NT2/D1 (cell line): Measurements from ENCODE around the gene CD79A.

Experiments
- SUZ12 ChIP-seq: IDR thresholded peaks from 2 replicates; pipeline ENCODE4 v1.6.1; 2011; ENCODE audit not compliant: insufficient read length, insufficient read depth; ENCODE audit errors: extremely low read depth
- ZNF274 ChIP-seq: IDR thresholded peaks from 2 replicates; pipeline ENCODE4 v1.6.1; 2011; ENCODE audit warnings: mild to moderate bottlenecking, low read depth, low read length

DNA sequence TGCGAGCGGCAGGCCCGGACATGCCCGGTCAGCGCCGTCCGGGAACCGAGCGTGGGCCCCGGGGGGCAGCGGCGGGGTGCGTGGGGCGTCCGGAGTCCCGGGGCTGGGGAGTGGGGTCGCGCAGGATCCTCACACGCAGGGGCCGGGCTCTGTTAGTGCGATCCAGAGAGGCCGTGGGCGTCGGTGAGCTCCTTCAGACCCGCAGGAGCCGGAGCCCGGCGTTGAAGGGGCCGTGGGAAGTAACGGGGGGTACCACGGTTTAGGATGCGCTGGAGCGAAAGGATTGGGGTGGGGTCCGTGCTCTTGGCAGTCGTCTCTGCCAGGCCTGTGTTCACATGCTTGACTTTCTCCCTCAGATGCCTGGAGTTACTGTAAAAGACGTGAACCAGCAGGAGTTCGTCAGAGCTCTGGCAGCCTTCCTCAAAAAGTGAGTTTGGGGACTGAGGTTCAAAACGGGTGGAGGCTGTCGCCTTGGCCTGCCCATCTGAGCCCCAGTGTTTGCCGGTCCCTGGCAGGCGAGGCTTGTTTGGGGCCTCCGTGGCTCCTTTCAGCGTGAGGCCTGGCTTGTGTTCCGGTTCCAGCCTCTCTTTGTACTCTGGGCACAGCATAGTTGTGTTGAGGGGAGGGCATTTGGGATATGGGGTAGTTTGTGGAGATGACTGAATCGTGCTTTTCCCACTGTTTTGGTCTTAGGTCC, 16.5 kb upstream of the CD79A start:
- TF ChIP-seq ZNF274, result no peak
- TF ChIP-seq SUZ12, result no peak
